NCI-H510A treated with DMSO at 0.1 percent for 48 hours (cell line): Measurements from ENCODE around the gene CD2.
A peak's percentile ranks its signal among the peaks of the same experiment; 100 is the strongest.

Source experiments
- DNase-seq: peaks from one replicate; lab custom pipeline; 2025; lab: John Stamatoyannopoulos, UW

Gene CD2

GRCh38 chr1:116754198-116754977 is at the start of gene CD2:
Gene CD2 (plus strand): TSS chr1:116754430. CDS start chr1:116754493, 63 bp downstream.
- DNase-seq: no peak

- no peak for DNase-seq
Measured at GRCh38 chr1:116706123-116706522, 48.1 kb upstream of the CD2 start.

GRCh38 chr1:116706841-116707240 is 47.4 kb upstream of the CD2 start:
- DNase-seq: no peak

- no peak for DNase-seq
Measured at GRCh38 chr1:116708255-116708900, 45.9 kb upstream of the CD2 start.

GRCh38 chr1:116709666-116710167 is 44.5 kb upstream of the CD2 start:
- DNase-seq: no peak

GRCh38 chr1:116710420-116711262 is 43.6 kb upstream of the CD2 start:
- DNase-seq: peak; percentile 86

GRCh38 chr1:116711263-116711840 is 42.9 kb upstream of the CD2 start:
- DNase-seq: peak; percentile 75

GRCh38 chr1:116712510-116712909 is 41.7 kb upstream of the CD2 start:
- no peak for DNase-seq

GRCh38 chr1:116713474-116713873 is 40.8 kb upstream of the CD2 start:
- DNase-seq: no peak

GRCh38 chr1:116716391-116716790 is 37.8 kb upstream of the CD2 start:
- no peak for DNase-seq

- no peak for DNase-seq
Measured at GRCh38 chr1:116717318-116717717, 36.9 kb upstream of the CD2 start.

GRCh38 chr1:116720364-116721038 is 33.7 kb upstream of the CD2 start:
- DNase-seq: no peak

GRCh38 chr1:116721039-116721405 is 33.2 kb upstream of the CD2 start:
- DNase-seq: no peak

GRCh38 chr1:116721451-116722007 is 32.7 kb upstream of the CD2 start:
- DNase-seq: no peak

GRCh38 chr1:116722016-116722838 is 32.0 kb upstream of the CD2 start:
- DNase-seq: no peak

- peak; percentile 69 for DNase-seq
Measured at GRCh38 chr1:116724765-116725375, 29.4 kb upstream of the CD2 start.

GRCh38 chr1:116725798-116726197 is 28.4 kb upstream of the CD2 start:
- no peak for DNase-seq

- DNase-seq: no peak
Measured at GRCh38 chr1:116726872-116727820, 27.1 kb upstream of the CD2 start.

GRCh38 chr1:116731439-116731838 is 22.8 kb upstream of the CD2 start:
- no peak for DNase-seq
